ENCODE measurements around the gene NPAS3.

Gene NPAS3

GRCh38 chr14:33589334-33589733 lies 650.7 kb downstream of the NPAS3 start:
- Histone ChIP-seq H3K27me3 (ENCODE audit: low read depth, low read length) (no peaks in the 10 kb centered on the region), H3K9me3 (ENCODE audit: insufficient read depth, low read length) (no peaks in the 10 kb centered on the region), H3K4me2 (ENCODE audit: low read length) (no peak overlapping the region), H3K4me3 (ENCODE audit: low read length) (no peak overlapping the region), H3K27ac (ENCODE audit: low read length) (no peak overlapping the region), H4K20me1 (ENCODE audit: insufficient read depth, low read length) (no peaks in the 10 kb centered on the region), H3K4me1 (ENCODE audit: low read length) (no peaks in the 10 kb centered on the region), H3K9ac (ENCODE audit: low read length) (no peak overlapping the region), H3K79me2 (ENCODE audit: low read length) (no peaks in the 10 kb centered on the region), H2AFZ (ENCODE audit: low read depth, low read length) (no peak overlapping the region), H3K36me3 (replicated peaks; ENCODE audit: low read depth, low read length) (no peaks in the 10 kb centered on the region)
- TF ChIP-seq EZH2phosphoT487 (IDR thresholded peaks at IDR 0.05; ENCODE audit: low read depth) (no peak), CTCF (IDR thresholded peaks at IDR 0.05; ENCODE audit: low read depth, low read length) (no peak)

- Histone ChIP-seq H3K4me1 (ENCODE audit: low read length) (no peaks in the 10 kb centered on the region), H3K79me2 (ENCODE audit: low read length) (no peaks in the 10 kb centered on the region), H3K9me3 (ENCODE audit: insufficient read depth, low read length) (no peaks in the 10 kb centered on the region), H3K36me3 (replicated peaks; ENCODE audit: low read depth, low read length) (no peaks in the 10 kb centered on the region), H2AFZ (ENCODE audit: low read depth, low read length) (no peak overlapping the region), H3K4me2 (ENCODE audit: low read length) (no peak overlapping the region), H3K9ac (ENCODE audit: low read length) (no peak overlapping the region), H3K4me3 (ENCODE audit: low read length) (no peak overlapping the region), H3K27ac (ENCODE audit: low read length) (no peak overlapping the region), H3K27me3 (ENCODE audit: low read depth, low read length) (no peaks in the 10 kb centered on the region), H4K20me1 (ENCODE audit: insufficient read depth, low read length) (no peaks in the 10 kb centered on the region)
- TF ChIP-seq EZH2phosphoT487 (IDR thresholded peaks at IDR 0.05; ENCODE audit: low read depth), result no peak
- no peak for TF ChIP-seq CTCF (IDR thresholded peaks at IDR 0.05; ENCODE audit: low read depth, low read length)
Measured at GRCh38 chr14:33590891-33591630, 652.4 kb downstream of the NPAS3 start.

- no peaks in the 10 kb centered on the region for H3K79me2 ChIP-seq (ENCODE audit: low read length)
- H3K4me3 ChIP-seq (ENCODE audit: low read length), result no peak overlapping the region
- no peaks in the 10 kb centered on the region for H3K36me3 ChIP-seq (replicated peaks; ENCODE audit: low read depth, low read length)
- H4K20me1 ChIP-seq (ENCODE audit: insufficient read depth, low read length), result no peaks in the 10 kb centered on the region
- H3K9ac ChIP-seq (ENCODE audit: low read length), result no peak overlapping the region
- no peaks in the 10 kb centered on the region for H3K4me1 ChIP-seq (ENCODE audit: low read length)
- H2AFZ ChIP-seq (ENCODE audit: low read depth, low read length), result no peak overlapping the region
- H3K9me3 ChIP-seq (ENCODE audit: insufficient read depth, low read length), result no peaks in the 10 kb centered on the region
- no peaks in the 10 kb centered on the region for H3K27me3 ChIP-seq (ENCODE audit: low read depth, low read length)
- TF ChIP-seq EZH2phosphoT487 (IDR thresholded peaks at IDR 0.05; ENCODE audit: low read depth), result no peak
- no peak for TF ChIP-seq CTCF (IDR thresholded peaks at IDR 0.05; ENCODE audit: low read depth, low read length)
- no peak overlapping the region for H3K27ac ChIP-seq (ENCODE audit: low read length)
- no peak overlapping the region for H3K4me2 ChIP-seq (ENCODE audit: low read length)
Measured at GRCh38 chr14:33592297-33592696, 653.6 kb downstream of the NPAS3 start.

- Histone ChIP-seq H3K36me3 (replicated peaks; ENCODE audit: low read depth, low read length) (no peaks in the 10 kb centered on the region), H3K4me1 (ENCODE audit: low read length) (no peaks in the 10 kb centered on the region), H3K4me2 (ENCODE audit: low read length) (no peak overlapping the region), H3K9ac (ENCODE audit: low read length) (no peak overlapping the region), H3K79me2 (ENCODE audit: low read length) (no peaks in the 10 kb centered on the region), H3K27ac (ENCODE audit: low read length) (no peak overlapping the region), H2AFZ (ENCODE audit: low read depth, low read length) (no peak overlapping the region), H3K9me3 (ENCODE audit: insufficient read depth, low read length) (no peaks in the 10 kb centered on the region), H4K20me1 (ENCODE audit: insufficient read depth, low read length) (no peaks in the 10 kb centered on the region), H3K4me3 (ENCODE audit: low read length) (no peak overlapping the region), H3K27me3 (ENCODE audit: low read depth, low read length) (no peaks in the 10 kb centered on the region)
- TF ChIP-seq CTCF (IDR thresholded peaks at IDR 0.05; ENCODE audit: low read depth, low read length) (no peak), EZH2phosphoT487 (IDR thresholded peaks at IDR 0.05; ENCODE audit: low read depth) (no peak)
Measured at GRCh38 chr14:33596211-33597080, 657.8 kb downstream of the NPAS3 start.

Measured in OCI-LY3 (cell line).